Mucosa of stomach (tissue), 1 donor: ENCODE measurements around the gene MED22.
A peak's percentile ranks its signal among the peaks of the same experiment; 100 is the strongest.
"Not testable (repeated sequence)": the region's sequence is repeated elsewhere in the genome, so short reads cannot be mapped to it uniquely, and the experiment has no call there.

Experiments
- H3K27me3 ChIP-seq: one replicate; pipeline ENCODE4 v1.7.0; 2013; ENCODE audit warnings: mild to moderate bottlenecking, low read length; ENCODE audit not compliant: control insufficient read depth, insufficient read depth
- H3K36me3 ChIP-seq: one replicate; pipeline ENCODE4 v1.7.0; 2013; ENCODE audit warnings: low read length; ENCODE audit not compliant: control insufficient read depth, insufficient read depth
- H3K4me1 ChIP-seq: one replicate; pipeline ENCODE4 v1.7.0; 2013; ENCODE audit warnings: mild to moderate bottlenecking, low read length; ENCODE audit not compliant: control insufficient read depth, insufficient read depth
- H3K4me3 ChIP-seq: one replicate; pipeline ENCODE4 v1.7.0; 2013; ENCODE audit warnings: low read length
- H3K9ac ChIP-seq: one replicate; pipeline ENCODE4 v1.7.0; 2013; ENCODE audit warnings: mild to moderate bottlenecking, low read length, moderate library complexity
- H3K9me3 ChIP-seq: one replicate; pipeline ENCODE4 v1.7.0; 2013; ENCODE audit warnings: mild to moderate bottlenecking, low read length, moderate library complexity; ENCODE audit not compliant: control insufficient read depth
- donor health status: Pancreatic carcinoma.

Gene MED22

GRCh38 chr9:133340256-133340655 is 7.7 kb downstream of the MED22 start:
- H3K4me3 ChIP-seq, result no peak overlapping the region
- no peak overlapping the region for H3K9ac ChIP-seq
- H3K4me1 ChIP-seq, result no peaks in the 10 kb centered on the region

DNA sequence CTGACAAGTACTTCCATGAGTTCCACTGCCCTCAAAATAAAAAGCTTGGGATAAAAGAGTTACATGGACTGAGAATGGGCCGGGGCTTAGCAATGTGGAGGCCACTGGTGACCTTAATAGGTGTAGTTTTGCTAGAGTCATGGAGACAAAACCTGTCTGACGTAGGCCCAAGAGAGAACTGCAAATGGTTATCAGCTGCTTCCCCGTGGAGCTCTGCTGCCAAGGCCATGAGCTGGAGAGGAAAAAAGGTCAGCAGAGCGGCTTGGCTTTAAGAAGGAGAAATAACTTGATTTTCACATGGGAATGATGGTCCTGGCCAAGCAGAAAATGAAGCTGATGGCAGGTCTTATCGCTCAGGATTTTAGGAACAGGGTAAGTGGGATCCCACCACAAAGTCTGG is 8.3 kb downstream of the MED22 start:
- Histone ChIP-seq H3K27me3 (no peaks in the 10 kb centered on the region), H3K4me1 (peaks cover 2% of the 10 kb centered on the region), H3K9ac (no peak overlapping the region), H3K9me3 (no peaks in the 10 kb centered on the region), H3K36me3 (peaks cover 6% of the 10 kb centered on the region), H3K4me3 (no peak overlapping the region)

More at GRCh38 chr9:133340256-133340655, 7.7 kb downstream of the MED22 start:
- Histone ChIP-seq H3K36me3 (peaks cover 9% of the 10 kb centered on the region), H3K9me3 (no peaks in the 10 kb centered on the region), H3K27me3 (no peaks in the 10 kb centered on the region)

DNA sequence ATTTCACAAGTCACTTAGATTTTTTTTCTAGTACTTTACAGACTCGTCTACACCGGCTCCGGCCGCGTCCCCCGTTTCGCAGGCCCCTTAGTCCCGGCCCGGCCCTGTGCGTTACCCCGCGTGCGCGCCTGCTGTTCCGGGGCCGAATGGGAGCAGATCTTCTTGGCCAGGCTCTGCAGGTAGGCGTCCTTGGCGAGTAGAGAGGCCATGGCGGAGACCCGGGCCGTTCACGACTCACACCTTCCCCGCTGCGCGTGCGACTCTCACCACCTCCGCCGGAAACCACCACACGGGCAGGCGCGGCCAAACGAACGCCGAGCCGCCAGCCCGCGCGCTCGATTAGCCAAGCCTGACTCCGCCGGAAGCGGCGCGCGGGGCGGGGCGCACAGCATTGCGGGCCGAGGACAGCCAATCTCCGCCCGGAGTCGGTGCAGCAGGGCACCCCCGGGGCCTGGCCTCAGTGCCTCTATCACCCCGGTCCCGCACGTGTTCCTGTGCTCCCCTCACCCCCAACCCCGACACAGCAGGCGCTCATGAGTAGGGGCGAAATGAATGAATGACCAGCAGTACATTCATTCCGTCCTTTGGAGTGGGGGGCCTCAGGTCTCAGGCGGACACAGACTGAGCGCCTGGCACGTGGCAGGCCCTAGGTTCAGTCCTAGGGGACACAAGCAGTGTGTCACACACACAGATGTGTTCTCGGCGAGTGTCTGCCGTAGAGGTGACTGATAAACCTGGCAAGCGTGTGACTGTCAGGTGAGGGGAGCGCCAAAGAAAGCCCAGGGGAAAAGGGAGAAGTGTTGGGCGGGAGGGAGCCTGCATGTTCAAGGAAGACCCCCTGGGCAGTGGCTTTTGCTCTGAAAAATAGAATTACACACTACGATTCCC is 11.8 kb downstream of the MED22 start, which contains the start of gene SURF6:
SURF6 (minus strand) TSS at position 265 of the 888 bp plus-strand sequence; CDS start at position 209, 56 bp downstream.
- peak within 1 kb of the TSS; percentile 69 for H3K9ac ChIP-seq
- H3K36me3 ChIP-seq, result peaks cover 8% of the 10 kb centered on the region
- peak within 1 kb of the TSS; percentile 57 for H3K4me3 ChIP-seq
- peaks cover 17% of the 10 kb centered on the region for H3K4me1 ChIP-seq
- no peaks in the 10 kb centered on the region for H3K27me3 ChIP-seq
- H3K9me3 ChIP-seq, result no peaks in the 10 kb centered on the region

DNA sequence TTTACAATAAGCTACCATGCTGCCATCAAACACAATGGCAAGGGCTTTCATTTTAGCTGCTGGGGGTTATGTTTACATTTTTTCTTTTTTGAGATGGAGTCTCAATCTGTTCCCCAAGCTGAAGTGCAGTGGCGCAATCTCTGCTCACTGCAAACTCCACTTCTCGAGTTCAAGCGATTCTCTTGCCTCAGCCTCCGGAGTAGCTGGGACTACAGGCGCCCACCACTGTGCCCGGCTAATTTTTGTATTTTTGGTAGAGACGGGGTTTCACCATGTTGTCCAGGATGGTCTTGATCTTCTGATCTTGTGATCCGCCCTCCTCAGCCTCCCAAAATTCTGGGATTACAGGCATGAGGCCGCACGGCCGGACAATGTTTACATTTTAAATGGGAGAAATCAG is 13.0 kb downstream of the MED22 start:
- not testable (repeated sequence) for H3K4me3 ChIP-seq, H3K9me3 ChIP-seq, H3K27me3 ChIP-seq, H3K9ac ChIP-seq, H3K36me3 ChIP-seq
- H3K4me1 ChIP-seq, result peaks cover 17% of the 10 kb centered on the region

GRCh38 chr9:133334161-133334560 is 13.8 kb downstream of the MED22 start:
- H3K4me3 ChIP-seq, result no peak overlapping the region
- H3K9me3 ChIP-seq, result no peaks in the 10 kb centered on the region
- peaks cover 17% of the 10 kb centered on the region for H3K4me1 ChIP-seq
- no peaks in the 10 kb centered on the region for H3K27me3 ChIP-seq
- H3K9ac ChIP-seq, result peak overlapping the region; percentile 17
- H3K36me3 ChIP-seq, result peaks cover 7% of the 10 kb centered on the region

- H3K9me3 ChIP-seq, result no peaks in the 10 kb centered on the region
- peaks cover 17% of the 10 kb centered on the region for H3K4me1 ChIP-seq
- peak overlapping the region; percentile 17 for H3K9ac ChIP-seq
- no peak overlapping the region for H3K4me3 ChIP-seq
- no peaks in the 10 kb centered on the region for H3K27me3 ChIP-seq
- peaks cover 7% of the 10 kb centered on the region for H3K36me3 ChIP-seq
Measured at GRCh38 chr9:133333566-133333965, 14.4 kb downstream of the MED22 start.

- H3K36me3 ChIP-seq, result peaks cover 7% of the 10 kb centered on the region
- no peak overlapping the region for H3K4me3 ChIP-seq
Measured at GRCh38 chr9:133333011-133333410, 14.9 kb downstream of the MED22 start.

GRCh38 chr9:133332381-133332730 is 15.6 kb downstream of the MED22 start:
- no peaks in the 10 kb centered on the region for H3K9me3 ChIP-seq
- no peak overlapping the region for H3K4me3 ChIP-seq
- no peak overlapping the region for H3K9ac ChIP-seq
- peaks cover 7% of the 10 kb centered on the region for H3K36me3 ChIP-seq
- H3K27me3 ChIP-seq, result no peaks in the 10 kb centered on the region
- peaks cover 17% of the 10 kb centered on the region for H3K4me1 ChIP-seq

More at GRCh38 chr9:133333011-133333410, 14.9 kb downstream of the MED22 start:
- no peaks in the 10 kb centered on the region for H3K9me3 ChIP-seq
- H3K9ac ChIP-seq, result no peak overlapping the region
- peaks cover 17% of the 10 kb centered on the region for H3K4me1 ChIP-seq
- H3K27me3 ChIP-seq, result no peaks in the 10 kb centered on the region

- peaks cover 7% of the 10 kb centered on the region for H3K36me3 ChIP-seq
Measured at GRCh38 chr9:133331641-133332380, 16.1 kb downstream of the MED22 start.

GRCh38 chr9:133331221-133331620 is 16.7 kb downstream of the MED22 start:
- Histone ChIP-seq H3K9me3 (no peaks in the 10 kb centered on the region), H3K4me3 (no peak overlapping the region), H3K4me1 (peaks cover 17% of the 10 kb centered on the region), H3K27me3 (no peaks in the 10 kb centered on the region), H3K36me3 (peaks cover 7% of the 10 kb centered on the region), H3K9ac (no peak overlapping the region)

More at GRCh38 chr9:133331641-133332380, 16.1 kb downstream of the MED22 start:
- no peaks in the 10 kb centered on the region for H3K9me3 ChIP-seq
- no peak overlapping the region for H3K4me3 ChIP-seq
- H3K4me1 ChIP-seq, result peaks cover 17% of the 10 kb centered on the region
- H3K9ac ChIP-seq, result no peak overlapping the region
- no peaks in the 10 kb centered on the region for H3K27me3 ChIP-seq

DNA sequence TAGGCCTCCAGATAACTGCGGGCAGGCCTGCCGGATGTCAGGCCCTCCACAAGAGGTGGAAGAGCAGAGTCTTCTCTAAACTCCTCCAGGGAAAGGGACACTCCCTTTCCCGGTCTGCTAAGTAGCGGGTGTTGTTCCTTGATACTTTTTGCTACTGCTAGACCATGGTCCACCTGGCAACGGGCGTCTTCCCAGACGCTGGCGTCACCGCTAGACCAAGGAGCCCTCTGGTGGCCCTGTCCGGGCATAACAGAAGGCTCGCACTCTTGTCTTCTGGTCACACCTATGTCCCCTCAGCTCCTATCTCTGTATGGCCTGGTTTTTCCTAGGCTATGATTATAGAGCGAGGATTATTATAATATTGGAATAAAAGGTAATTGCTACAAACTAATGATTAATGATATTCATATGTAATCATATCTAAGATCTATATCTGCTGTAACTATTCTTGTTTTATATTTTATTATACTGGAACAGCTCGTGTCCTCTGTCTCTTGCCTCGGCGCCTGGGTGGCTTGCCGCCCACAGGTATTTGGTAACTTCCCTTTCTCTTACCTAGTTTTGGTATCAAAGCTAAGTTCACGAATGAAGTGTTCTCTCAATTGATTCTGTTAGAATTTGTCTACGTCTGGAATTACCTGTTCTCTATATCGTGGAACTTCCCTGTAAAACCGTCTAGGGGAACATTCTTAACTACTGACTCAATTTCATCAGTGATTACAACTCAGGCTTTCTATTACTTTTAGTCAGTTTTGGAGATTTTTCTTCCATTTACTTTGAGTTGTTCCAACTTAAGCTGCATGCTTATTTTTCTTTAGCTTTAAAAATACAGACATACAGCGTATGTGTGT is 18.4 kb downstream of the MED22 start:
- peaks cover 13% of the 10 kb centered on the region for H3K4me1 ChIP-seq
- H3K36me3 ChIP-seq, H3K4me3 ChIP-seq, H3K9me3 ChIP-seq, H3K9ac ChIP-seq, H3K27me3 ChIP-seq: not testable (repeated sequence)
